HL-60 (cell line): ENCODE results near the gene ADGRG7.

Experiments used
- DNase-seq, 2 experiments: peaks; one replicate each; pipeline ENCODE4 v3.0.0-alpha.2; 2010 to 2020; ENCODE audit warnings: low read depth in 1 of 2, low spot score in 1 of 2
- H3K27ac ChIP-seq: fragments of 250-450 bp; sonication (Bioruptor Pico); replicated peaks from 2 replicates; pipeline ENCODE4 v1.5.1; 2020; ENCODE audit warnings: mild to moderate bottlenecking, moderate library complexity
- H3K27me3 ChIP-seq: fragments of 250-450 bp; sonication (Bioruptor Pico); 2 replicates; pipeline ENCODE4 v1.5.1; 2021; ENCODE audit warnings: mild to moderate bottlenecking, moderate library complexity; ENCODE audit not compliant: insufficient read depth, poor library complexity, severe bottlenecking
- H3K4me3 ChIP-seq: replicated peaks from 2 replicates; pipeline ENCODE4 v1.5.1; 2011; ENCODE audit warnings: mild to moderate bottlenecking, control low read depth, low read length; ENCODE audit not compliant: insufficient read depth
- CTCF ChIP-seq: IDR thresholded peaks from one replicate; pipeline ENCODE4 v1.5.1; 2011; ENCODE audit warnings: low read length, control low read depth, inconsistent platforms; ENCODE audit not compliant: insufficient read depth
- GABPA ChIP-seq: IDR thresholded peaks from 2 replicates; pipeline ENCODE4 v1.6.1; 2012; ENCODE audit warnings: low read depth
- POLR2AphosphoS5 ChIP-seq: IDR thresholded peaks from 2 replicates; pipeline ENCODE4 v1.6.1; 2012; ENCODE audit warnings: low read depth
- REST ChIP-seq: IDR thresholded peaks from 2 replicates; pipeline ENCODE4 v1.6.1; 2012; ENCODE audit warnings: low read depth; ENCODE audit not compliant: insufficient replicate concordance
- SPI1 ChIP-seq: IDR thresholded peaks from 2 replicates; pipeline ENCODE4 v1.6.1; 2012; ENCODE audit warnings: low read depth, mild to moderate bottlenecking, borderline replicate concordance

ADGRG7 gene

DNA sequence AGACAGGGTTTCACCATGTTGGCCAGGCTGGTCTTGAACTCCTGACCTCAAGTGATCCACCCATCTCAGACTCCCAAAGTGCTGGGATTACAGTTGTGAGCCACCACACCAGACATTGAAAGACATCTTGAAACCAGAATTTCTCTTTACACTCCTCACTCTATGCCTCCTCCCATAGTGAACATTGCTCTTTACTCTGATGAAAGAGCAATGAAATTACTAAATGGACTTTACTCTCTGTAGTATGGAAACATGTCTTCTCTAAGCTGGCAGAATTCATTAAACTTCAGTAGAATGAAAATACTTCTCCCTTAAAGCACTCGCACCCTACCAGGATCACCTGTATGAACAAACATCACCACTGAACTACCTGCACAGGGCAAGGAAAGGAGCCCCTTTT lies 72.1 kb downstream of the ADGRG7 start:
- H3K27me3 ChIP-seq, result no peaks in the 10 kb centered on the region

GRCh38 chr3:100682056-100682853 lies 72.9 kb downstream of the ADGRG7 start:
- no peak for DNase-seq
- H3K27me3 ChIP-seq, result no peaks in the 10 kb centered on the region
- no peak overlapping the region for H3K27ac ChIP-seq
- H3K4me3 ChIP-seq, result no peak overlapping the region
- TF ChIP-seq CTCF (no peak), GABPA (no peak), REST (no peak), POLR2AphosphoS5 (no peak), SPI1 (no peak)

More for the DNA sequence above, 72.1 kb downstream of the ADGRG7 start:
- DNase-seq, result no peak
- no peak overlapping the region for H3K27ac ChIP-seq
- no peak overlapping the region for H3K4me3 ChIP-seq
- no peak for TF ChIP-seq GABPA
- TF ChIP-seq CTCF, result no peak
- TF ChIP-seq POLR2AphosphoS5, result no peak
- TF ChIP-seq SPI1, result no peak
- TF ChIP-seq REST, result no peak

DNA sequence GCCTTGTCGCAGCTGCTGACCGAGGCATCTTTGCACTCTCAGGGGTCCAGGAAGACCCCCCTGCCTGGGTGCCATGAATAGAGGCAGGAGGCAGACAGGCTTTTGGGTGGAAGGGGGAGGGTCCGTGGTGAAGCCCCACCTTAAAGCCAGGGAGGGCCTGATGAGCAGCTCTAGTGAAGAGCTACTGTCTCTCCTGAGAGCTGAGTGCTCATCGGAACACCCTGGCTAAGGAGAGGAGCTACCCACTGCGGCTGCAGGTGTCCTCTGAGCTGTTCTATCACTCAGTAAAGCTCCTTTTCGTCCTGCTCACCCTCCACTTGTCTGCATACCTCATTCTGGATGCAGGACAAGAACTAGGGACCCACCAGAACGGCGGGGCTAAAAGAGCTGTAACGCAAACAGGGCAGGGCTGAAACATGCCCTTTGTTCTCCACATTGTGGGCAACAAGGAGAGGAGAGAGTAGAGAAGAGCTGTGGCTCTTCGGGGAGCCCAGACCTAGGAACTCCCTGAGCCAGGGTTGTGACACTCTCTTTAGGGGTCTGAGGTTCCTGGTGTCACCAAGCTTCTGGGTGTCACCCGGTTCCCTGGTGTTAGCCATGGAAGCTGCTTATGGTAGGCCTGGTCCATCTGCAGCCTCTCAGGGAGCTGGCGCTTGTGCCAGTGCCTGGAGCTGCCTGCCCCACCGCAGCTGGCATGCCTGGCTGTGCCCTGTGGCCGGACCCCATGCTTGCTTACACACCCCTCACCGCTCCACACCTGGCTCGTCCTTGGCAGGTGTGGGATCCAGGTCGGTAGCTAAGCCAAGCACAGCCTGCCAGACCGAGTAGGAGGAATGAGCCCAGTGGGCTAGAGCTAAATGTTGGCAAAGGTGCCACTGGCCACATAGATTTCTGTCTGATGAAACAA lies 73.7 kb downstream of the ADGRG7 start:
- TF ChIP-seq POLR2AphosphoS5 (no peak), GABPA (no peak), REST (no peak), CTCF (no peak), SPI1 (no peak)
- no peak for DNase-seq
- H3K27ac ChIP-seq, result no peak overlapping the region
- H3K27me3 ChIP-seq, result no peaks in the 10 kb centered on the region
- no peak overlapping the region for H3K4me3 ChIP-seq
